ENCODE data around the gene NHLH1.

DNA sequence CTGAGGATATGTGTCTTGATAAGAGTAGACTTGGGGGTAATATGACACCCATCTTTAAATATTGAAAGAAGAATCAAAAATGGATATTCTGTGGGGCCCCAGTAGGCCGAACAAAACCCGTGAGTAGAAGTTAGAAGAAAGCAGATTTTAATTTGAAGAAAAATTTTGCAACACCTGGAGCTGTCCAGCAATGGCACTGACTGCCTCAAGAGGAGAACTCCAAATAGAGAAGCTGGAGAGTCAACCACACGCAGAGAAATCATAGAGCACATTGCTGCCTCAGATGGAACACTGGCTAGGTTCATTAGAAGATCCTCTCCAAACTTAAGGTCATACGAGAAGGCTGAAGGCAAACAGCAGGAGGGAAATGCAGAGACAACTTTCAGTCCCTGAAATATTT, 6.8 kb downstream of the NHLH1 start:
- TF ChIP-seq, protein P1, sequence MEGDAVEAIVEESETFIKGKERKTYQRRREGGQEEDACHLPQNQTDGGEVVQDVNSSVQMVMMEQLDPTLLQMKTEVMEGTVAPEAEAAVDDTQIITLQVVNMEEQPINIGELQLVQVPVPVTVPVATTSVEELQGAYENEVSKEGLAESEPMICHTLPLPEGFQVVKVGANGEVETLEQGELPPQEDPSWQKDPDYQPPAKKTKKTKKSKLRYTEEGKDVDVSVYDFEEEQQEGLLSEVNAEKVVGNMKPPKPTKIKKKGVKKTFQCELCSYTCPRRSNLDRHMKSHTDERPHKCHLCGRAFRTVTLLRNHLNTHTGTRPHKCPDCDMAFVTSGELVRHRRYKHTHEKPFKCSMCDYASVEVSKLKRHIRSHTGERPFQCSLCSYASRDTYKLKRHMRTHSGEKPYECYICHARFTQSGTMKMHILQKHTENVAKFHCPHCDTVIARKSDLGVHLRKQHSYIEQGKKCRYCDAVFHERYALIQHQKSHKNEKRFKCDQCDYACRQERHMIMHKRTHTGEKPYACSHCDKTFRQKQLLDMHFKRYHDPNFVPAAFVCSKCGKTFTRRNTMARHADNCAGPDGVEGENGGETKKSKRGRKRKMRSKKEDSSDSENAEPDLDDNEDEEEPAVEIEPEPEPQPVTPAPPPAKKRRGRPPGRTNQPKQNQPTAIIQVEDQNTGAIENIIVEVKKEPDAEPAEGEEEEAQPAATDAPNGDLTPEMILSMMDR (IDR thresholded peaks at IDR 0.05; ENCODE audit: low read depth, low read length) = no peak
- no peak for TF ChIP-seq POLR2A (IDR thresholded peaks at IDR 0.05; ENCODE audit: extremely low read depth, insufficient read length)
- TF ChIP-seq MYC (IDR thresholded peaks at IDR 0.05; ENCODE audit: low read depth, low read length) = no peak
- TF ChIP-seq, protein P2, sequence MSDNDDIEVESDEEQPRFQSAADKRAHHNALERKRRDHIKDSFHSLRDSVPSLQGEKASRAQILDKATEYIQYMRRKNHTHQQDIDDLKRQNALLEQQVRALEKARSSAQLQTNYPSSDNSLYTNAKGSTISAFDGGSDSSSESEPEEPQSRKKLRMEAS (IDR thresholded peaks at IDR 0.05; ENCODE audit: low read depth, low read length) = no peak
